HG02623 (cell line): ENCODE data around the gene RGPD8.
"Not testable (repeated sequence)": the region's sequence is repeated elsewhere in the genome, so short reads cannot be mapped to it uniquely, and the experiment has no call there.

Experiments used
- ATAC-seq: cut with Tn5 transposase; IDR thresholded peaks from one replicate; pipeline ENCODE4 v1.9.1; 2021; ENCODE audit warnings: moderate library complexity; ENCODE audit not compliant: unreplicated experiment

RGPD8 gene

DNA sequence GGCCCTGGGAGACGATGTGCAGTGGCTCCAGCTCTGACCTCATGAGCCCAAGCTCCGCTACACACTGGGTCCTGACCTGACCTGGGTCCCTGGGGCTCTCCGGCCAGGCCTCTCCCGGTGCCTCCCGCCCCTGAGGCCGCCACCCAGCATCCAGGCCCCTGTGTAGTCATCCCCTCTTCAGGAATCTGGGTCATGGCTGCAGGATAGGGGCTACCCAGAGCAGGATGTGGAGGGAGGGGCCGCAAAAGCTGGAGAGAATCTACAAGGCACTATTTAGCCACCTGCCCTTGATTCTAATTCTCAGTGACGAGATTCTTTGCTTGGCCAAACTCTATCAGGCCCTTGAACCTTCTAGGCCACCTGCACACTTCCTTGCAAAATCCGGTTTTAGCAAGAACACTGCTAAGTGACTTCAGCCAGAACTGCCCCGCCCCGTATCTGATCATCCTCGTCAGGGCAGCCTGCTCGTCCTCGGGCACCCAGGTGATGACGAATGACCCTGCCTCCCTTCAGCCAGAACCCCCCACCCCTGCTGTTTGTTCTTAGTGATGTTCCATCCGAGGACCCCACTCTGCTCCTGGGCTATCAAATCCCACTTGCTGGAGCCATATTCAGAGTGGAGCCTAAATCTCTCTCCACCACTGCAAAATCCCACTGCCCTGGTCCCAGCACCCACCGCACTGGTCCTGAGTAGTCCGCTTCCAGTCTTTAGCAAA lies 2.4 kb upstream of the RGPD8 start:
- ATAC-seq = not testable (repeated sequence)

DNA sequence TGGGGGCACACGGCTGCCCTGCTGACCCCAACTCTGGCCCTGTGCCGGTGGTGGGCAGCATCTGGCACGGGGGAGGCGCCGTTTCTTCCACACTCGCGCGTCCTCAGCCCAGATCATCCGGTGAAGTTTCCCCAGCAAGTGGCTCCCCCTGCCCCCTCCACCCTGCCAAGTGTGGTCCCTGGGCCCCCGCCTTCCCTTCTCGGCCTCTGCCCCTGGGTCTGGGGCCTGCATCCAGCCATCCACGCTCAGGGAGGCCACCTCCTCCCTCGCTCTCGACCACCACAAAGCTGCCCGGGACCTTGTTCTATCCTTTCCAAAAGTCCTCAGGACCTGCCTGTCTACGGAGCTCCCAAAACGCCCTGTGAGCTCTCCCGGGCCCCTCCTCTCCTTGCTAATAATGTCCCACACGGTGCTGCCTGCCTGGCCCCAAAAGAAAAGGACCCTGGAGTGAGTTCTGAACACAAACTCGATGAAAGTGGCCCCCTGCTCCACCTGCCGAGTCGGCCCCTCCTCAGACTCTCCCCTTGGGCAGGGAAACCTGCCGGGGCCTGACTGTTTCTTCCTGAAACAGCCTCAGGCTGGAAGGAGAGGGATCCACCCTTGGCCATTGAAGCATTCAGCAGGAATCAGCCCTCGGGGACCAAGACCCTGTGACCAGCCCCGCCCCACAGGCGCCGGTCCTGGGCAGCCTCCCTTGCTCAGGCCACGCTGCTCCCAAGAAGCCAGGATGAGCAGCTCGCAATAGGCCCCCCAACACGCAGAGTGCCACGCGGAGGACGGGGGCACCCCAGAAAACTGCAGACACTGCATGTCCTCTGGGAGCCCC lies 1.7 kb upstream of the RGPD8 start:
- not testable (repeated sequence) for ATAC-seq

DNA sequence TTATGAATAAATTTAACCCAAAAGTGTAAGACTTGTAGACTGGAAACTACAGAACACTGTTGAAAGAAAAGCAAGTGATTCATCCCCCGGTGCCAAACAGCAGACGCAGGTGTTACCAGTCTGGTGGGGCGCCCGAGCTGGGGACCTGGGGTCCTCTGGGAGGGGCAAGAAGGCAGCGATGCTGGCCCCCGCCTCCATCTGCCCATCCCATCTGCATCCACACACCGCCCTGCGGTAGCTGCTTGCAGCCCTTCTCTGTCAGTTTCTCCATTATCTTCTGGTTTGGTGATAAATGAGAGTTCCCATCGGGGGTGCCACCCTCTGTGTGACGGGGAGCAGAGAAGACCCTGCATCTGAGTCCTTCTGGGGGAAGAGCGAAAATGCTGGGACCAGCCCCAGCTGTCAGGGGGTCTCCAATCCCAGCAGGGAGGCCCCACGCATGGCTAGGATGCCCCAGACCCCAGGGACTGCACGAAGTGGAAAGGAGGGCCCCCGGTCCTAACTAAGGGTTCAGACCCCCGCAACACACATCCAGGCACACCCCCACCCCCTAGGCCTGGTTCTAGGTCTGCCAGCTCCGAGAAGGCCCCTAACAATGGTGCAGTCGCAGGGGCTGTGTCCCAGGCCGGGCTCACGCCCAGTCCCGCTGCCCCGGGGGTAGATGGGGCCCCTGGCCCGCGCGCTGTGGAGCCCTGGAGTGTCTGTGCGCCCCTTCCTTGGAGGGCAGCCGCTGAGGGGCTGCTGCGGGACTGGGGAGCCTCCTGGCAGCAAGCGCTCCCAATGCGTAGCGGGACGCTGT lies 686 bp upstream of the RGPD8 start:
- ATAC-seq = no peak

DNA sequence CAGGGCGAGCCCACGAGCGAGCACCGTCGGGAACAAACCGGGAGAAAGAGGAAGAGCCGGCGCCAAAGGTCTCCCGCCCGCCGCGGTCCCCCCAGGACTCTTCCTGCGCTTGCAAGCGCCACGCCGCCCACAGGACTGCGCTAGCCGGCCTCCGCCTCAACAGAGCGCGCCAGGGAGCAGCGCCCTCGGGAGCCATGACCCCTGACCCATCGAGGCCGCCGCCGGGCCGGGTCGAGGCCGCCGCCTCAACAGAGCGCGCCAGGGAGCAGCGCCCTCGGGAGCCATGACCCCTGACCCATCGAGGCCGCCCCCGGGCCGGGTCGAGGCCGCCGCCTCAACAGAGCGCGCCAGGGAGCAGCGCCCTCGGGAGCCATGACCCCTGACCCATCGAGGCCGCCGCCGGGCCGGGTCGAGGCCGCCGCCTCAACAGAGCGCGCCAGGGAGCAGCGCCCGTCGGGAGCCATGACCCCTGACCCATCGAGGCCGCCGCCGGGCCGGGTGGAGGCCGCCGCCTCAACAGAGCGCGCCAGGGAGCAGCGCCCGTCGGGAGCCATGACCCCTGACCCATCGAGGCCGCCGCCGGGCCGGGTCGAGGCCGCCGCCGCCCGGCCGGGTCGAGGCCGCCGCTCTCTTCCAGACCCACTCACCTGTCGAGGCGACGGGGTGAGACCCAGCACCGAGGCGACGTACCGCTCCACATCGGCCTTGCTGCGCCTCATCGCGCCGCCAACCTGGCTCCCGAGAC lies 538 bp downstream of the RGPD8 start:
- ATAC-seq = peak; percentile 36

DNA sequence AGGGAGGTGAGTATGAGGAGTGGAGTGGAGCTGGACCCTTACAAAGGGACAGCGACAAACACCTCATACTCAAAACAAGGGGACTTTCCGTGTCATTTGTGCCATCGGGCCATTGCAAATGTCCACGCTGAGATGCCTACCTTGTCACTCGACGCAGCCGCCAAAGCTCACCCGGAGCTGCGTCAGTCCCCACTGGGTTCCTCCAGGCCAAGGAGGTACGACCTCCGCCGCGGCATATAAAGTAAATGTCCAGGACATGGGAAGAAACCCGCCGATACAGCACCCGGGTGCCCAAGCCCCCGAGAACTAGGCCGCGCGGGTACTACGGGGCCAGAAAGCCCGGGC lies 1.1 kb downstream of the RGPD8 start:
- ATAC-seq = not testable (repeated sequence)

DNA sequence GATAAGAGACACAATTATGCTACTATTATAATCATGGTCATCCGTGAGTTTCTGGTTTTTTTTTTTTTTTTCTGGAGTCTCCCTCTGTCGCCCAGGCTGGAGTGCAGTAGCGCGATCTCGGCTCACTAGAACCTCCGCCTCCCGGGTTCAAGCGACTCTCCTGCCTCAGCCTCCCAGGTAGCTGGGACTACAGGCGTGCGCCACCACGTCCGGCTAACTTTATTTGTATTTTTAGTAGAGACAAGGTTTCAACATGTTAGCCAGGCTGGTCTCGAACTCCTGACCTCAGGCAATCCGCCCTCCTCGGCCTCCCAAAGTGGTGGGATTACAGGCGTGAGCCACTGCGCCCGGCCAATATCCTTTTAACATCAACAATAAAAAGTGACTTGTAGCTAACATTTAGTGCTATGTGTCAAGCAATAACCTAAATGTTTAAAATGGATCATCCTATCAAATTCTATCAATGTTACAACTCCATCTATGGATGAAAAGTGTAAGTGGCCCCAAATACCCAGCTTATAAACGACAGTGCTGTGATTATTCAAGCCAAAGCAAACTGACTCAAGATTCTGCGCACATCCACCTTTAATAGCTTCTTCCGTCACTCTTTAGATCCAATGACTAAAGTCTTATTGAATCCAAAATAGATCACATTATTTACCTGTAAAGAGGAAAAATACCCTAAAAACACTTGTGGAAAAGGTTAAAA lies 1.7 kb downstream of the RGPD8 start:
- not testable (repeated sequence) for ATAC-seq

DNA sequence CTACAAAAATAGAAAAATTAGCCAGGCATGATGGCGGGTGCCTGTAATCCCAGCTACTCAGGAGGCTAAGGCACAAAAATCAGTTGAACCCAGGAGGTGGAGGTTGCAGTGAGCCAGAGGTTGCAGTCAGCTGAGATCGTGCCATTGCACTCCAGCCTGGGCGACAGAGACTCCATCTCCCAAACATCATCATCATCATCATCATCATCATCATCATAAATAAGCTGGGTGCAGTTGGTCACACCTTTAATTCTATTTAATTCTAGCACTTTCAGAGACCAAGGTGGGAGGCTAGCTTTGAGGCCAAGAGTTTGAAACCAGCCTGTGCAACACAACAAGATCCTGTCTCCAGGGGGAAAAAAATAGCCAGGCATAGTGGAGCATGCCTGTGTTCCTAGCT lies 8.9 kb downstream of the RGPD8 start:
- not testable (repeated sequence) for ATAC-seq

DNA sequence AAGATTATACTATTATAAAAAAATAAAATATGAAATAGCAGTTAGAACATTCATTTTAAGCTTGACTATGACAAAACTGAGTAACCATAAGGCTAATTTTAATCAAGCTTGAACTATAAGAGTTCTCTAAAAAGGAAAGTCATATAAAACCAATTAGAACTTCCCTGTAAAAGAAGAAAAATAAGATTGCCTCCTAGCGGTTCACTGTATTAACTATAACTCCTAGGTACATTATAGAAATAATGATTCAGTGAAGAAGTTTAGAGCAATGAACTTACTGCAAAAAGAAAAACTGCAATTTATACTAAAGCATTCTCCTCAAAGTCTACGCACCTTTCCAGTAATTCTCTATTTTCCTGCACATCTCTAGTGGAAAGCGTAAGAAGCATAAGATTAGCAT lies 16.6 kb downstream of the RGPD8 start:
- not testable (repeated sequence) for ATAC-seq

DNA sequence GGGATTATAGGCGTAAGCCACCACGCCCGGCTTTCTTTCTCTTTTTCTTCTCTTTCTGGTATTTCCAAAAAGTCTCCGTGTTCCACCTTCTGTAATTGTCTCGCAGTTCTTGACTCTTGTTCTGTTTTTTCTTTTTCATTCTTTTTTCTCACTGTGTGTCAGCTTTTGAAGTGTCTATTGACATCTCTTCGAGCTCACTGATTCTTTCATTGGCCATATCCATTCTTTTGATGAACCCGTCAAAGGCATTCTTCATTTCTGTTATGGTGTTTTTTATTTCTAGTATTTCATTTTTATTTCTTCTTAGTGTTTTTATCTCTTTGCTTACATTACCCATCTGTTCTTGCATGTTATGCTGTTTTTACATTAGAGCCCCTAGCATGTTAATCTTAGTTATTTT lies 73.4 kb downstream of the RGPD8 start:
- not testable (repeated sequence) for ATAC-seq

DNA sequence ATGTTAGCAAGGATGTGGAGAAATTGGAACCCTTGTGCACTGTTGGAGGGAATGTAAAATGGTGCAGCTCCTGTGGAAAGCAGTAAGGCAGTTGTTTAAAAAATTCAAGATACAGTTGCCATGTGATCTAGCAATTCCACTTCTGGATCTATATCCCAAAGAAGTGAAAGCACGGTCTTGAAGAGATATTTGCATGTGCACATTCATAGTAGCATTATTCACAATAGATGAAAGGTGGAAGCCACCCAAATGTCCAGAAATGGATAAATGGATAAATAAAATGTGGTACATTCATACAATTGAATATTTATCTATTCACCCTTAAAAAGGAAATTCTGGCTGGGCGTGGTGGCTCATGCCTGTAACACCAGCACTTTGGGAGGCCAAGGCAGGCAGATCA lies 79.1 kb downstream of the RGPD8 start:
- not testable (repeated sequence) for ATAC-seq

DNA sequence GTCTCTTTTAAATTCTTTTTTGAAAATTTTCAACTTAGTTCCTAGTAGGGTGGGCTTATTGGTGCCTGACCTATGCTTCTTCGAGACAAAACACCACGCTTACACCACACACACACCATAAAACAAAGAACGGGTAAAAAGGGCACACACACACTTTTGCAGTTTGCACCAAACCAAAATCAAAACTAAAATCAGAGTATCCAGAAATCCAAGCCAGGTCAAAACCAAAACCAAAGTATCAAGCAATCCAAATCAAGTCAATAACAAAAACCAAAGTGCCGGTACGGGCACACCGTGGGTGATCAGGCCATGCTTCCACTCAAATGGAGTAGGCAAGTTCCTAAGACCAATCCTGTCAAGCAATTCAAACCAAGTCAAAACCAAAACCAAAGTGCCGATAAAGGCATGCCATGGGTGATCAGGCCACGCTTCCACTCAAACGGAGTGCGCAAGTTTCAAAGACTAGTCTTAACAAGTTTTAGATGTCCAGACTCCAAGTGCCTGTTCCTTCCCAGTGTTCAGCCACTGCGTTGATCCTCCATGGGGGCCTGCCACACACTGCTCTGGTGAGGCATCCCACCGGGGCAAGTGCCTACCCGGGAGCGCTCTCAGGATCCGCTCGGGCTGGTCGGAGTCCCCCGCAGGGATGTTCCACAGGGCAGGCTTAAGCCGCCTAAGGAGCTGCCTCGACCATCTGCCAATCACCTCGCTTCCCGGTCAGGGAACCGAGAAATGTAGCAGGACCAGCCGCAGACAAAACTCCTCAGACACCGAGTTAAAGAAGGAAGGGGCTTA lies 80.4 kb downstream of the RGPD8 start:
- ATAC-seq = not testable (repeated sequence)

DNA sequence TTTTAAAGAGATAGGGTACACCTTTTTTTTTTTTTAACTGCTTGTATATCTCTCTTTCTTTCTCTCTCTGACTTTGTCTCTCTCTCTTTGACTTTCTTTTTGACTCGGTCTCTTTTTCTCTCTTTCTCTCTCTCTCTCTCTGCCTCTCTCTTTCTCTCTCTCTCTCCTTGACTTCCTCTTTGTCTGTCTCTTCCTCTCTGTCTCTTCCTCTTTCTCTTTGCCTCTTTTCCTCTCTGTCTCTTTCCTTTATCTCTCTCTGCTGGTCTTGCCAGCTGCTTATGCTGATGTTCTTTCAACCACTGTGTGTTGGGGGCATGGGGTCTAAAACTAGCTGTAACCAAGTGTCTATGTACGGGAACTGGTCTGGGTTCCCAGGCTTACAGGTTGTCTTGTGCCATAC lies 81.2 kb downstream of the RGPD8 start:
- ATAC-seq = not testable (repeated sequence)

DNA sequence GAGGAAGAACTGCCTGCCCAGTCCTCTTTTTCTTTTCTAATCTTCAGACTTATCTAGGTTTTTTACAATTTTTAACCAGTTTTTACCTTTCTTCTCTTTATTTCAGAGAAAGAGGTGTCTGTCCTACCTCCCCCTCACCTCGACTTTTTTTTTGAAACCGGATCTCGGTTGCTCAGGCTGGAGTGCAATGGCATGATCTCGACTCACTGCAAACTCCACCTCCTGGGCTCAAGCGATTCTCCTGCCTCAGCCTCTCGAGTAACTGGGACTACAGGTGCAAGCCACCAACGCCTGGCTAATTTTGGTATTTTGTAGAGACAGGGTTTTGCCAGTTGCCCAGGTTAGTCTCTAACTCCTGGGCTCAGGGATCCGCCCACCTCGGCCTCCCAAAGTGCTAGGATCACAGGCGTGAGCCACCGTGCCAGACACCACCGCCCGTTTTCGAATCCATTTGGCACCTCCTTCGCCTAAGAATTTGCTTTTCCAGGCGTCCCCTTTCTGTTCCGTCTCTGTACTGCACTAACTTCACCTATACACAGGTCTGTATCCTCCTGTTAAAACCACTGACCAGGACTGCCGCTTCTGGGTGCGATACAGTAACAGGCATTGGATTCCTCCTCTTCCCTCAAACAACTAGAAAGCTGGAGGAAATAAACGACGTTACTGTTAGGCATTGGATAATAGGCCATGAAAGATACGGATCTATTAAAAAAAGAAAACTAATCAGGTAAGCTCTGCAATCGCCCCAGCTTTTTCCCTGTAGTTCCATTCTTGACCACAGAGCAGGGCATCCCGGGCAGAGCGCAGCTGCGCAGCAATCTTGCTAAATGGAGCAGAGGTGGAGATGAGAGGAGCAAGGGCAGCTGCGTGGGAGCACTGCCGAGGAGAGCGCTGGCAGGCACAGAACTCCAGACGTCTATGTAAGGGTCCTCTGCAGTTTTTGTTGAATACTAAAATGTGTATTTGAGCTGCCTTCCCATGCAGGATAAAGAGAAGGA lies 88.1 kb downstream of the RGPD8 start:
- ATAC-seq = no peak

DNA sequence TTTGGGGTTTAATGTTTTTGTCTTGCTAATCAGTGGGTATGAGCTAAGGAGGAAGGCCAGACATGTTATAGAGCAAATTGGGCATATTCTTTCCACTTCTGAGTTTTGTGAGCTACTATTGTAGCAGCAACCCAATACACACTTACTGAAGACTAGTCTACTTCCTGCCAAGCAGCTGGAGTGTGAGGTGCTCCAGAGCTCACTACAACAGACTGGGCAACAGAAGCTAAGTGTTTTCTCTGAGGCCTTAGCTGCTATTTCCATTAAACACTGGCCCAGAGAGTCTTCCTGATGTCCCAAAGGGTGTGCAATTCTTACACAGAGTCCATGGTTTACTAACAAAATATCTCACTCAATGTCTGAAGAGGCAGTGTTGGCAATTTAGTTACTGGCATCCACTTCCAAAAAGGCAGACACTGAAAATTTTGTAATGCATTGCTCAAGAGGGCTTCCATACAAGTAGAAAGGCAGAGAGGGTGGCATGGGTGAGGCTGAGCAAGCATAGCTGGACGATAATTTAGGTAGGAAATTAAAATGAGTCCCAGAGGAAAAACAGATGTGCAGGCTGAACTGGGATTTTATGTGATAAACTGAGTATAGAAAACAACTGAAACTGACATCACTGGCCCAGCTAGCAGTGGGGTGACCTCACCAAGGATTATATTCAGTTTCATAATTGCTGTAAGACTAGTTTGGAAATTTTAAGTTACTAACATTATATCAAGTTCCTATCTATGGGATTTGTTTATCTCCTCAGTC lies 89.4 kb downstream of the RGPD8 start:
- no peak for ATAC-seq

DNA sequence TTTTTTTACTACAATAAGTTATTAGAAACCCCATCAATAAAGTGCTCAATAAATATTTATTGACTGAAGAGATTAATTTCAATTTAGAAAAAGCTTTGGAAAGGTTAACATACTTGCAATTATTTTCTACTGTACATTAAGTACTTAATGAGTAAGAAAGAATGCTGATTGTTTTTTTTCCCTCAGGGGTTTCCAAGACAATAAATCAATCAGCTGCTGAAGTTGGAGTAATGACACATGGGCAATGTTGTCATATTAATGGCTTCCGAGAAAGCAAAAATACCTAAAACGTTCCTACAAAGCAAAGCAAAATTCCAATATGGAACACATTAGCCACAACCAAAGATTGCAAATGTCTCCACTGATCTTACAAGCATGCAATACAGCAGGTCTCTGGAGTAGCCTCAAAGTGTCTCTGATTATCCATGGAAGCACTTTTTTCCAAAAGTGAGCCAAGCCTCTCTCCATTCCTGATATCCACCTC lies 91.3 kb downstream of the RGPD8 start:
- no peak for ATAC-seq

DNA sequence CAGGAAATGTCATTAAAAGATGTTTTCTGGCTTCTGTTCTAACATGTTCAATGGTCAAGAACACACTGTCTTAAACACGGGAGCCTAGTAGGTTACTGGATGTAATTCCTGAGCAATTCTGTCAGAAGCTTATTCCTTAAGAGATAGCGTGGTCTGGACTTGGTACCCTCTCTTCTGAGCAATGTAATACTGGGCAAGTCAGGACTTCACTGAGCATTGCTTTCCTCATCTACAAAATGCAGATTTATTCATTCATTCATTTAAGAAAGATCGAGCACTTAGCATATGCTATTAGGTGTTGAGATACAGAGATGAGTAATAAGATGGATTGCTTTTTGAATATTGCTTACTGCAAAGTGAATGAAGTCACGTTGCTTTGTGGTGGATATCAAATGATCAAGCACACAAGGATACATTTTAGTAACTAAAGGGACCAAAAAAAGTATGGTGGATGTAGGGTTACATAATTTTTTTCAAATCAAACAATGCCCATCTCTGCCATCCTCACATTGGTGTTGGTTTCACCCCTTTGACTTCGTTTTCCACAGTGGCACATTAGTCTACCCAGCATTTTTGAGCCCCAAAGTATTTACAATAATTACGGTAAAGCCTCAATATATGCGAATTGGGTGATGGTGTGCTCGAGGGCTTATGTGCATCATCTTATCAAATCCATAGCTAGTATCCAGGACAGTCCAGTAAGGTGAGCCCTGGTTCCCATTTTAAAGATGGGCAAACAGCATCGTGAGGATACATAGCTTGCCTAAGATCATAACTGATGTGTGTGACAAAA lies 92.8 kb downstream of the RGPD8 start:
- no peak for ATAC-seq

DNA sequence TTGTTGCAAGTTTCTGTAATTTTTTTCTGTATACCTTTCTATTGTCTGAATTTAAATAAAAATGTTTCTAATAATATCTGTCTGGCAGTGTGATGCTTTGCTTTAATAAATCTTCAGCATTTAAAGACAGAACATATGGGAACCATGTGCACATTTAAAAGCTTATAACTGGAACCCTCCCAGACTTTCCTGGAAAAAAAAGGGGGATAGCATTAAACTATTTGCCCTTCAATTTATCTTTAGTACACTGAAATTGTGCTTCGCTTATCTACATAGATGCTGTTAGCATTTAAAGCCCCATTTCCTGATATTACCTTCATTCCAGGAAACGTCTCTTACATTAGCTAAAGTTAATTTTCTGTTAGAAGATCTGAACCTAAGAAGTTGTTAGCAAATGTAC lies 93.5 kb downstream of the RGPD8 start:
- no peak for ATAC-seq
